H1 (cell line): Measurements from ENCODE around the gene POU2F2. TPM values are rescaled to one million over a fixed set of nuclear protein-coding genes. Genes with fewer than 3 reads are reported as not detected.

Source experiments
- CTCF ChIA-PET: fragments of 300-600 bp; sonication (Branson Sonifier 250); formaldehyde crosslinking; loops from one replicate; lab custom pipeline; 2021; ENCODE audit not compliant: partially characterized antibody; lab: Charles Lee
- POLR2A ChIA-PET: fragments of 300-600 bp; sonication (Branson Sonifier 250); formaldehyde crosslinking; loops from one replicate; lab custom pipeline; 2021; ENCODE audit warnings: inconsistent platforms; ENCODE audit not compliant: partially characterized antibody; lab: Charles Lee
- DNase-seq, 2 experiments: peaks; one replicate each; pipeline versions ENCODE4 v3.0.0 to v3.0.0-alpha.2; 2010 to 2022; ENCODE audit warnings: low spot score in 2 of 2, low read depth in 1 of 2, mixed read lengths in 1 of 2
- FAIRE-seq: peaks from 2 replicates; lab custom pipeline; 2011; peaks lifted over from hg19 to GRCh38; lab: Jason Lieb, UNC
- H2AFZ ChIP-seq: 2 replicates; pipeline ENCODE4 v1.8.1; 2012; ENCODE audit warnings: low read length, inconsistent platforms
- H2AK5ac ChIP-seq: 2 replicates; pipeline ENCODE4 v1.6.1; 2013; ENCODE audit warnings: low read depth, low read length
- H2BK120ac ChIP-seq: replicated peaks from 2 replicates; pipeline ENCODE3; 2013; ENCODE audit warnings: low read depth, low read length, inconsistent platforms
- H2BK12ac ChIP-seq: 2 replicates; pipeline ENCODE4 v1.6.1; 2013; ENCODE audit warnings: low read depth, low read length
- H2BK15ac ChIP-seq: 2 replicates; pipeline ENCODE4 v1.6.1; 2013; ENCODE audit warnings: low read length
- H2BK20ac ChIP-seq: 2 replicates; pipeline ENCODE4 v1.6.1; 2013; ENCODE audit warnings: low read length
- H2BK5ac ChIP-seq: 2 replicates; pipeline ENCODE4 v1.6.1; 2013; ENCODE audit warnings: low read depth, low read length
- H3K14ac ChIP-seq: 2 replicates; pipeline ENCODE4 v1.6.1; 2013; ENCODE audit warnings: inconsistent platforms; ENCODE audit not compliant: insufficient read length
- H3K18ac ChIP-seq: 2 replicates; pipeline ENCODE4 v1.6.1; 2013; ENCODE audit warnings: low read length; ENCODE audit errors: extremely low read depth
- H3K23ac ChIP-seq: 2 replicates; pipeline ENCODE4 v1.6.1; 2013; ENCODE audit warnings: inconsistent platforms; ENCODE audit not compliant: insufficient read length
- H3K23me2 ChIP-seq: 2 replicates; pipeline ENCODE4 v1.6.1; 2013; ENCODE audit warnings: low read depth, low read length
- H3K27ac ChIP-seq: 2 replicates; pipeline ENCODE4 v1.6.1; 2011; ENCODE audit warnings: low read depth, low read length, inconsistent platforms
- H3K27me3 ChIP-seq, 4 experiments: replicated peaks in 1 of 4; 1 replicate in 1 of 4; 2 replicates in 3 of 4; pipeline versions ENCODE4 v1.6.1 to v1.8.1; 2011 to 2013; ENCODE audit warnings: low read length in 3 of 4, mild to moderate bottlenecking in 3 of 4, inconsistent platforms in 2 of 4, mixed read lengths in 2 of 4, moderate library complexity in 1 of 4; ENCODE audit not compliant: control insufficient read depth in 3 of 4, insufficient read depth in 3 of 4; ENCODE audit errors: extremely low read depth in 1 of 4
- H3K36me3 ChIP-seq, 4 experiments: 2 replicates each; pipeline versions ENCODE4 v1.6.1 to v1.8.1; 2011 to 2013; ENCODE audit warnings: mild to moderate bottlenecking in 4 of 4, low read length in 3 of 4, moderate library complexity in 2 of 4, control low read depth in 1 of 4, inconsistent platforms in 1 of 4; ENCODE audit not compliant: insufficient read depth in 4 of 4, control insufficient read depth in 2 of 4
- H3K4ac ChIP-seq: replicated peaks from 2 replicates; pipeline ENCODE3; 2013; ENCODE audit warnings: low read length, low read depth, mixed read lengths, inconsistent platforms; ENCODE audit not compliant: insufficient read length
- H3K4me1 ChIP-seq, 4 experiments: replicated peaks in 1 of 4; 1 replicate in 1 of 4; 2 replicates in 3 of 4; pipeline versions ENCODE4 v1.6.1 to v1.8.1; 2011 to 2013; ENCODE audit warnings: low read length in 3 of 4, inconsistent platforms in 2 of 4, mixed read lengths in 1 of 4; ENCODE audit not compliant: insufficient read depth in 4 of 4, control insufficient read depth in 3 of 4
- H3K4me2 ChIP-seq, 2 experiments: 2 replicates each; pipeline versions ENCODE4 v1.6.1 to v1.8.1; 2011 to 2013; ENCODE audit warnings: low read depth in 2 of 2, low read length in 2 of 2, control low read depth in 1 of 2, inconsistent platforms in 1 of 2, mild to moderate bottlenecking in 1 of 2; ENCODE audit not compliant: insufficient read depth in 1 of 2
- H3K4me3 ChIP-seq, 4 experiments: fragments of 200-600, 300-600 bp in 1 of 4; sonication (generic), shearing (Covaris generic), sonication (Bioruptor Twin) in 1 of 4; 2 replicates each; pipeline versions ENCODE4 v1.5.1 to v1.8.1; 2011 to 2016; ENCODE audit warnings: low read length in 4 of 4, low read depth in 3 of 4, control low read depth in 2 of 4, inconsistent platforms in 2 of 4, mild to moderate bottlenecking in 2 of 4, mixed read lengths in 1 of 4, moderate library complexity in 1 of 4; ENCODE audit not compliant: insufficient read depth in 2 of 4; ENCODE audit errors: extremely low read depth in 1 of 4
- H3K56ac ChIP-seq: replicated peaks from 2 replicates; pipeline ENCODE3; 2013; ENCODE audit warnings: low read depth, mild to moderate bottlenecking, mixed read lengths, low read length, inconsistent platforms; ENCODE audit not compliant: insufficient read length
- H3K79me1 ChIP-seq: 2 replicates; pipeline ENCODE4 v1.6.1; 2013; ENCODE audit warnings: low read depth, low read length, control low read depth
- H3K79me2 ChIP-seq, 2 experiments: 2 replicates each; pipeline versions ENCODE4 v1.6.1 to v1.8.1; 2012 to 2013; ENCODE audit warnings: low read length in 2 of 2, mild to moderate bottlenecking in 2 of 2, inconsistent platforms in 1 of 2; ENCODE audit not compliant: insufficient read depth in 2 of 2, control insufficient read depth in 1 of 2
- H3K9ac ChIP-seq, 4 experiments: replicated peaks in 1 of 4; 1 replicate in 1 of 4; 2 replicates in 3 of 4; pipeline versions ENCODE4 v1.6.1 to v1.8.1; 2011 to 2013; ENCODE audit warnings: low read depth in 3 of 4, low read length in 3 of 4, control low read depth in 2 of 4, mild to moderate bottlenecking in 2 of 4, moderate library complexity in 2 of 4, inconsistent platforms in 1 of 4; ENCODE audit errors: extremely low read depth in 1 of 4
- H3K9me3 ChIP-seq, 2 experiments: 2 replicates each; pipeline versions ENCODE4 v1.6.1 to v1.8.1; 2012 to 2013; ENCODE audit warnings: mild to moderate bottlenecking in 2 of 2, moderate library complexity in 2 of 2, control low read depth in 1 of 2, inconsistent platforms in 1 of 2, low read depth in 1 of 2, low read length in 1 of 2, mixed read lengths in 1 of 2; ENCODE audit not compliant: insufficient read depth in 2 of 2
- H4K20me1 ChIP-seq, 2 experiments: replicated peaks in 1 of 2; 2 replicates each; pipeline versions ENCODE3 to v1.8.1; 2011 to 2013; ENCODE audit warnings: inconsistent platforms in 2 of 2, low read length in 2 of 2, mild to moderate bottlenecking in 1 of 2; ENCODE audit not compliant: insufficient read depth in 2 of 2, control insufficient read depth in 1 of 2
- H4K5ac ChIP-seq: 2 replicates; pipeline ENCODE4 v1.6.1; 2013; ENCODE audit warnings: low read length, low read depth, mixed read lengths, inconsistent platforms; ENCODE audit not compliant: insufficient read length
- H4K8ac ChIP-seq: 2 replicates; pipeline ENCODE4 v1.8.0; 2013; ENCODE audit warnings: mild to moderate bottlenecking, moderate library complexity, low read length, inconsistent platforms; ENCODE audit not compliant: insufficient read depth; ENCODE audit errors: extremely low read depth
- H4K91ac ChIP-seq: replicated peaks from 2 replicates; pipeline ENCODE3; 2013; ENCODE audit warnings: low read length, mixed read lengths, inconsistent platforms; ENCODE audit not compliant: insufficient read length
- CEBPB ChIP-seq: IDR thresholded peaks from 2 replicates; pipeline ENCODE4 v1.6.1; 2012; ENCODE audit warnings: low read depth, low read length
- CHD1 ChIP-seq: IDR thresholded peaks from 2 replicates; pipeline ENCODE4 v1.6.1; 2012; ENCODE audit warnings: low read depth, low read length, improper control_type of control experiment
- JUND ChIP-seq: IDR thresholded peaks from 2 replicates; pipeline ENCODE4 v1.6.1; 2011; ENCODE audit warnings: mild to moderate bottlenecking, improper control_type of control experiment, low read length
- POLR2A ChIP-seq, 2 experiments: IDR thresholded peaks; 1 replicate in 1 of 2; 2 replicates in 1 of 2; pipeline ENCODE4 v1.6.1; 2011; ENCODE audit warnings: low read depth in 2 of 2, low read length in 2 of 2, mild to moderate bottlenecking in 2 of 2; ENCODE audit errors: control extremely low read depth in 1 of 2
- SUZ12 ChIP-seq: fragments of 200-600 bp; sonication (generic); IDR thresholded peaks from 2 replicates; pipeline ENCODE4 v1.6.1; 2012; ENCODE audit warnings: mild to moderate bottlenecking, inconsistent platforms, low read length, moderate library complexity, mixed read lengths
- TCF12 ChIP-seq: IDR thresholded peaks from 2 replicates; pipeline ENCODE4 v1.6.1; 2011; ENCODE audit warnings: low read depth, mild to moderate bottlenecking, low read length
- WGBS, 2 experiments: shearing (Covaris generic) in 1 of 2; methylation state at CpG; one replicate each; pipeline versions ENCODE4 v1.1.6 to v1.1.7; 2013 to 2015; ENCODE audit warnings: low lambda C conversion rate in 2 of 2, mixed read lengths in 2 of 2, inconsistent platforms in 1 of 2, low coverage in 1 of 2, missing lambda C conversion rate in 1 of 2; ENCODE audit not compliant: insufficient replicate concordance in 2 of 2, insufficient coverage in 1 of 2, insufficient read length in 1 of 2; ENCODE audit errors: extremely low coverage in 1 of 2, missing lambda C conversion rate in 1 of 2; 5-methylcytosine and 5-hydroxymethylcytosine counted together
- polyA plus RNA-seq, 7 experiments: library from polyadenylated mRNA; depleted of rRNA in 3 of 7; stranded (reverse) in 5 of 7; unstranded in 2 of 7; fragments of >200 nt in 5 of 7; fragments of 200-250 nt in 2 of 7; gene quantifications; 1 replicate in 5 of 7; 2 replicates in 1 of 7; 4 replicates in 1 of 7; pipeline versions ENCODE4 v1.2.1 to v1.2.3, GENCODE V29; 2011 to 2013; ENCODE audit warnings: missing spikeins in 2 of 7, mixed read lengths in 2 of 7
- total RNA-seq: library from RNA; stranded (reverse); fragmentation: NEBNext Ultra II Directional; extraction: Animal tissue kit (Norgen Biotek cat#: 25700); gene quantifications from 2 replicates; pipeline ENCODE4 v1.2.1, GENCODE V29; 2021
- TF ChIP-seq, protein P1 (sequence below): IDR thresholded peaks from 2 replicates; pipeline ENCODE4 v1.6.1; 2011; ENCODE audit warnings: low read depth, mild to moderate bottlenecking, low read length; ENCODE audit not compliant: insufficient read depth

Gene POU2F2
- total and polyA plus RNA-seq, 2 of the 8 experiments (the other 6 are each of a cell fraction or from before 2014, with no cell fraction given), result 5.0 to 6.1 TPM

DNA sequence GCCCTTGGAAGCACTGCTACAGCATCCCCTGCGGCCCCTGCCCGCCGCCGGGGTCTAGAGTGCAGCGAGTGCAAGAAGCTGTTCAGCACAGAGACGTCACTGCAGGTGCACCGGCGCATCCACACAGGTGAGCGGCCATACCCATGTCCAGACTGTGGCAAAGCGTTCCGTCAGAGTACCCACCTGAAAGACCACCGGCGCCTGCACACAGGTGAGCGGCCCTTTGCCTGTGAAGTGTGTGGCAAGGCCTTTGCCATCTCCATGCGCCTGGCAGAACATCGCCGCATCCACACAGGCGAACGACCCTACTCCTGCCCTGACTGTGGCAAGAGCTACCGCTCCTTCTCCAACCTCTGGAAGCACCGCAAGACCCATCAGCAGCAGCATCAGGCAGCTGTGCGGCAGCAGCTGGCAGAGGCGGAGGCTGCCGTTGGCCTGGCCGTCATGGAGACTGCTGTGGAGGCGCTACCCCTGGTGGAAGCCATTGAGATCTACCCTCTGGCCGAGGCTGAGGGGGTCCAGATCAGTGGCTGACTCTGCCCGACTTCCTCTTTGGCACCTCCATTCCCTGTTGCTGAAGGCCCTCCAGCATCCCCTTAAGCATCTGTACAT, 51.4 kb downstream of the POU2F2 start:
- peaks cover 15% of the 10 kb centered on the region for H3K79me1 ChIP-seq
- no peak overlapping the region for H2AK5ac ChIP-seq
- H3K14ac ChIP-seq, result no peak overlapping the region
- WGBS, 2 experiments, result 96% methylated on average over 28 of the region's 28 CpGs; no CpG with 5 or more reads in 1 of the 2 experiments
- H4K8ac ChIP-seq, result no peak overlapping the region; the same call in 1 of the 2 replicates
- peaks cover 0 to 2% (median under 1%) of the 10 kb centered on the region in 4 experiments; a peak in 2 of 7 replicates for H3K4me1 ChIP-seq
- H3K79me2 ChIP-seq, result peaks cover 22 to 41% of the 10 kb centered on the region in 2 experiments
- no peak overlapping the region for H3K4me3 ChIP-seq
- H4K20me1 ChIP-seq, result peaks cover 28 to 49% of the 10 kb centered on the region in 2 experiments
- no peak overlapping the region for H3K56ac ChIP-seq
- CTCF ChIA-PET, result interaction anchor here (0.8 to 2.8 kb wide), 10 partner anchors 10 to 53 kb away, joined by 3 to 12 read pairs (median 4); no protein-coding TSS in a partner anchor
- FAIRE-seq, result no peak
- H3K27ac ChIP-seq, result no peak overlapping the region
- no peak overlapping the region for H2BK120ac ChIP-seq
- peaks cover 17 to 38% (median 35%) of the 10 kb centered on the region in 4 experiments; a peak in 7 of 8 replicates for H3K36me3 ChIP-seq
- no peak for DNase-seq
- no peak overlapping the region for H3K4ac ChIP-seq
- H2BK20ac ChIP-seq, result no peak overlapping the region
- POLR2A ChIA-PET, result interaction anchor here (0.9 to 4.1 kb wide), 7 partner anchors 9 to 208 kb away, joined by 3 to 13 read pairs (median 4); no protein-coding TSS in a partner anchor
- peaks cover 14% of the 10 kb centered on the region; the same call in 1 of the 2 replicates for H3K23me2 ChIP-seq
- no peak overlapping the region for H2BK15ac ChIP-seq
- no peaks in the 10 kb centered on the region for H3K9me3 ChIP-seq
- H3K4me2 ChIP-seq, result no peak overlapping the region
- no peak overlapping the region for H3K23ac ChIP-seq
- H3K18ac ChIP-seq, result no peak overlapping the region
- no peak overlapping the region for H4K5ac ChIP-seq
- no peak overlapping the region for H2BK5ac ChIP-seq
- no peak overlapping the region for H2AFZ ChIP-seq
- no peak overlapping the region for H2BK12ac ChIP-seq
- H3K27me3 ChIP-seq, result no peaks in the 10 kb centered on the region
- no peak overlapping the region for H3K9ac ChIP-seq
- no peak overlapping the region for H4K91ac ChIP-seq
- TF ChIP-seq CHD1 (no peak), SUZ12 (no peak), TCF12 (no peak), JUND (no peak), POLR2A (IDR thresholded peaks at IDR 0.05; ENCODE audit: control extremely low read depth in 1 of 2, low read depth in 2 of 2, low read length in 2 of 2) (no peak), CEBPB (no peak)
- TF ChIP-seq, protein P1, sequence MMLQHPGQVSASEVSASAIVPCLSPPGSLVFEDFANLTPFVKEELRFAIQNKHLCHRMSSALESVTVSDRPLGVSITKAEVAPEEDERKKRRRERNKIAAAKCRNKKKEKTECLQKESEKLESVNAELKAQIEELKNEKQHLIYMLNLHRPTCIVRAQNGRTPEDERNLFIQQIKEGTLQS, result no peak
